GM20431 (cell line): Measurements from ENCODE around the gene PATL2.
"Not testable (repeated sequence)": the region's sequence is repeated elsewhere in the genome, so short reads cannot be mapped to it uniquely, and the experiment has no call there.

Experiments
- in situ Hi-C: fragments of 300-500 bp; cut with MseI, MboI; formaldehyde crosslinking; loops from one replicate; pipeline ENCODE4 v1.15.0; 2020; ENCODE audit warnings: low sequenced_read_pairs; ENCODE audit not compliant: unreplicated experiment

Gene PATL2

GRCh38 chr15:44659056-44659455 is 52.1 kb downstream of the PATL2 start:
- in situ Hi-C loops: no loop called here

GRCh38 chr15:44657378-44657777 is 53.7 kb downstream of the PATL2 start:
- in situ Hi-C loops: no loop called here

GRCh38 chr15:44656913-44657312 is 54.2 kb downstream of the PATL2 start:
- in situ Hi-C loops: no loop called here

- in situ Hi-C loops: no loop called here
These were observed 54.8 kb downstream of the PATL2 start for GRCh38 chr15:44656298-44656697.

- in situ Hi-C loops: no loop called here
These were observed 56.3 kb downstream of the PATL2 start for GRCh38 chr15:44654858-44655257.

- in situ Hi-C loops: no loop called here
These were observed 63.5 kb downstream of the PATL2 start for GRCh38 chr15:44647637-44648036.

GRCh38 chr15:44647036-44647435 is 64.1 kb downstream of the PATL2 start:
- in situ Hi-C loops: no loop called here

GRCh38 chr15:44646460-44646859 is 64.7 kb downstream of the PATL2 start:
- in situ Hi-C loops: no loop called here

GRCh38 chr15:44641651-44642050 is 69.5 kb downstream of the PATL2 start:
- in situ Hi-C loops: no loop called here

GRCh38 chr15:44636976-44637375 is 74.1 kb downstream of the PATL2 start:
- in situ Hi-C loops: no loop called here

GRCh38 chr15:44633603-44634002 is 77.5 kb downstream of the PATL2 start:
- in situ Hi-C loops: no loop called here

GRCh38 chr15:44625286-44625685 is 85.8 kb downstream of the PATL2 start:
- in situ Hi-C loops: not testable (repeated sequence)

GRCh38 chr15:44623178-44623577 is 87.9 kb downstream of the PATL2 start:
- in situ Hi-C loops: no loop called here

- in situ Hi-C loops: no loop called here
These were observed 91.0 kb downstream of the PATL2 start for GRCh38 chr15:44620081-44620480.

GRCh38 chr15:44616974-44617373 is 94.1 kb downstream of the PATL2 start:
- in situ Hi-C loops: no loop called here
